ENCODE data around the gene IGFBP2.
"Not testable (repeated sequence)": the region's sequence is repeated elsewhere in the genome, so short reads cannot be mapped to it uniquely, and the experiment has no call there.

IGFBP2 gene, protein sequence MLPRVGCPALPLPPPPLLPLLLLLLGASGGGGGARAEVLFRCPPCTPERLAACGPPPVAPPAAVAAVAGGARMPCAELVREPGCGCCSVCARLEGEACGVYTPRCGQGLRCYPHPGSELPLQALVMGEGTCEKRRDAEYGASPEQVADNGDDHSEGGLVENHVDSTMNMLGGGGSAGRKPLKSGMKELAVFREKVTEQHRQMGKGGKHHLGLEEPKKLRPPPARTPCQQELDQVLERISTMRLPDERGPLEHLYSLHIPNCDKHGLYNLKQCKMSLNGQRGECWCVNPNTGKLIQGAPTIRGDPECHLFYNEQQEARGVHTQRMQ

DNA sequence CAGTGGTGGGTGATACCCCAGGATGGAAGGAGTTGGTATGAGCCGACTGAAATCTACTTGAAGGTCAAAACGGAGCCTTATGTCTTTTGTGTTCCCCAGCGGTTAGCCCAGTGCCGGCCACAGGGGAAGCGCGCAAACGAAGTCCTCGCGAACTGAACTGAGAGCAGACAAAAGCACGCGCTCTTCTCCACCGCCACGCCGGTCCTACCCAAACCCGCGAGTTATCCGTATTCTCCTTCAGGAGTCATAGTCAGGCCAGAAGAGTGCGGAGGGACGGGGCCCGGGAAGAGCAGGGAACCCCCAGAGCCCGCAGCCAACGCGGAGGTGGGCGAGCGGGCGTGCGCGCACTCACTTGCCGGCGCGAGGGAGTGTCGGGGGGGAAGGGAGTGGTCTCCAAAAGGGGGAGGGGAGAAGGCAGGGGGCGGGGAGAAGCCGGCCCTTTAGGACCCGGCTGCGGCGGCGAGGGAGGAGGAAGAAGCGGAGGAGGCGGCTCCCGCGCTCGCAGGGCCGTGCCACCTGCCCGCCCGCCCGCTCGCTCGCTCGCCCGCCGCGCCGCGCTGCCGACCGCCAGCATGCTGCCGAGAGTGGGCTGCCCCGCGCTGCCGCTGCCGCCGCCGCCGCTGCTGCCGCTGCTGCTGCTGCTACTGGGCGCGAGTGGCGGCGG is at the start of gene IGFBP2:
Gene IGFBP2, plus strand, starts transcription at position 469 of the 664 bp plus-strand sequence. Its CDS starts 104 bp downstream, at position 573.
- DNase-seq (ENCODE audit: low spot score), result no peak

DNA sequence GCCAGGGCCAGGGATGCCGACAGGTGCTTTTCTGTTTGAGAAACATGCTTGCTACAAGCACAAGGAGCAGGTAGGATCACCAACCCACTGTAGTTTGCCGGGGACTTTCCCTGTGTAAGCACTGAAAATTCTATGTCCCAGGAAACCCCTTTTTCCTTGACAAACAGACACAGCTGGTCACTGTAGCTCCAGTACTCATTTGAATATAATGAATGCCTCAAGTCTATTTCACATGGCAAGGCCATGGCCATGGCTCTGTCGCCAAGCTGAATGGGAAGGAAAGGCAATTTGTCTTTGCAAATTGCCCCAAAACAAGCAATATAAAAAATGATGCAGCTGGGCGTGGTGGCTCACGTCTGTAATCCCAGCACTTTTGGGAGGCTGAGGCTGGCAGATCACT is 49.6 kb upstream of the IGFBP2 start:
- no peak for DNase-seq (ENCODE audit: low spot score)

DNA sequence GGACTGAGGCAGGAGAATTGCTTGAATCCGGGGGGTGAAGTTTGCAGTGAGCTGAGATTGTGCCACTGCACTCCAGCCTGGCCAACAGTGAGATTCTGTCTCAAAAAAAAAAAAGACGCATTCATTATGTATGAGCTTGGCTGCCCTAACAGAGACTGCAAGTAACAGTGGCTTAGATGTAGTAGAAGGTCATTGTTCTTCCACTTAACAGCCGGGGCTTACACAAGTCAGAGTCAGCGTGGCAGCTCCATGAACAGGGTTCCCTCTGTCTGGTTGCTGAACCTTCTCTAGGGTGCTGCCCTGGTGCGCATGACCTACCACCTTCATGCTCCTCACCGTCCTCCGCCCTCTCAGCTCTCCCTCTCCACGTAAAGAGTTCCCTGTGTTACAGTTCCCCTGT is 49.1 kb upstream of the IGFBP2 start:
- DNase-seq (ENCODE audit: low spot score), result no peak

DNA sequence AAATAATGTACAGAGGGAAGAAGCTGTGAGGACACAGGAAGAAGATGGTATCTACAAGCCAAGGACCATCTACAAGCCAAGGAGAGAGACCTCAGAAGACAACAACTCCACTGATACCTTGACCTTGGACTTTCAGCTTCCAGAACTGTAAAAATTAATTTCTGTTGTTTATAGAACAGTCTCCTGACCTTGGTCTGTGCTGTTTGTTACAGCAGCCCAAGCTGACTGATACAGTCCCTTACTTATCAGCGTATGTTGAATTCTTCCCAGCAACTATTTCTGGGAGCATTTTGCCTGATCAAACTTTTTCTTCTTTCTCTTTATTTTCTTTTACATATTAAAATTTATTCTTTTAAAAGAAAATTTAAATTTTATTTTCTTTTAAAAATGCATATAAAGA is 47.8 kb upstream of the IGFBP2 start:
- no peak for DNase-seq (ENCODE audit: low spot score)

DNA sequence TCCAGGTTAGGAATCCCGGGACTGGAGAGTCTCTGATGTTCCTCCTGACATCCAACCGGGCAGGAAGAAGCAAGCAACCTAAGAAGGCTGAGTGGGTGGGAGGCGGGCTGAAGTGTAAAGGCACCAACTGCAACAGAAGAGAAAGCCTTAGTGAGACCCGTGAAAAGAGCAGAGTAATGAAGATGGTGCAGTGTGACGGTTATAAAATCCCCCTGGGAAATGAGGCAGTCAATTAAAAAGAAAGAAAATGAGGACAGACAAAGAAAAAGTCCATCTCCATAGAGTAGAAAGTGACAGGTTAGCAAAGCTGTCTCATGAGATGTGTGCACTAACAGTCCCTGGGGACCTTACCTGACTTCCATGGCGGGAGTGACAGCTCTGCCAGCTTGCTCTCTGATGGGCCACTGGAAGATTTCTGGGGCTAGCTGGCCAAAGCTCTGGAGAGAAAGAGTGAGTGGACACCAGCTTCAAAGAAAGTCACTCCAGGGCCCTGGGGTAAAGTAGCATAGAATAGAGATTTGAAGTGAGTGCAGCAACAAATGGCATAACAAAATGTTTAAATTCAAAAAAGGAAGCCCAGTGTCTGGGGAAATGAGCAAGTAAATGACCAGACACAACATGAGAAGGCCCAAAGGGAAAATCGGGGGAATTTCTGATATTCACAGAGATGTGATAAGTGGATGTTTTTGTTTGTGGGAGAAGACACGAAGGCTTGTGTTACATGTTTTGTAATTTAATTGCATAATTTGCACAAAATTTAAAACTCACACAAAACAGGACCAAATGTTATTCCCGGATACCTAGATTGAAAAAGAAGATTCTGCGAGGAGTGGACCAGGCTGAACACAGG is 44.1 kb upstream of the IGFBP2 start:
- no peak for DNase-seq (ENCODE audit: low spot score)

DNA sequence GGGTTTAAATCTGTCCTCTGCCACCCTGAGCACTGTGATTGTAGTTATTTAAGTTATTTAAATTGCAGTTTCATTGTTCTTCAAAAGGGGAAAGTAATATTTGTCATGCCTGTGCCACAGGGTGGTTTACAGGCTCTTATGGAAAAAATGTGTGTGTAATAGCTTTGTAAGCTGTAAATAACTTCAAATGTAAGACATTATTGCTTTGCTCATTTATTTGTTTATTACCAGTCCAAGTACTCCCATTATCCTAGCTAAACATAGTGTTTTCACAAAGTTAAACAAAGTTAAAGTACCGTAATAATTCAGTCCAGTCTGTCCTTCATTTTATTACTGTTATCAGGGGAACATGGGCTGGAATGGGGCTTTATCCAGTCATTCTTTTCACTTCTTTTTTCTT is 43.4 kb upstream of the IGFBP2 start:
- no peak for DNase-seq (ENCODE audit: low spot score)

DNA sequence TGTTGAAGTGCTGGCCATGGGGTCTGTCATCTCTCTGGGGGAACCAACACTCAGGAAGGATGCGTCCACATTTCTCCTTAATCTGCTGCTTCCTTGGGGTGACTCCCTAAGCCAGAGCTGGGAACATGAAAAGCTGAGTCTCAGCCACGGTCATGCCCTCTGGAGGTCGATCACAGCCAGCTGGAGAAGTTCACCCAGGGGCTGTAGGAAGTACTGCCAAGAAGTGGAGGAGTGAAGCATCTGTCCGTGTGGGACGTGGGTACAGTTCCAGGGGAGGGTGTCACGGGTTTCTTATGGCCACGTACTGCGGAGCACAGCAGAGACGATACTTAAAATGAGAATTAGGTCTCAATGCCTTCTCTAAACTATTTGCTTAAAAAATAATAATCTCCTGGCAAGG is 42.4 kb upstream of the IGFBP2 start:
- no peak for DNase-seq (ENCODE audit: low spot score)

DNA sequence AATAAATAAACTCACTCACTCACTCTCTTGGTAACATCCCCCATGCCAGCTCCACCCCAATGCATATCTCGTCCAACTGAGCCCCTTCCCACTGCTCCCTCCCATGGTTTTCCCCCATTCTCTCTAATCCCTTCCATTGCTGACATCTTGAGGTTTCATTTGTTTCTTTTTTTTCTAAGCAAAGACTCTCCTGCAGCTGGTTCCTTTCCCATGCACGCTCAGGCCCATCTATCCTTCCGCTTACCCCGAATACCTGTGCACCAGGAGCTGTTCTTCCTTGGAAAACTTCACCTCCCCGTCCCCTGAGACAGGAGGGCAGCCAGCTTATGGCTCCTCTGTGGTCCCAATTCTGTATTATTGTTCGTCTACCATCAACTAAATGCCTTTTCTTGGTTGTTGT is 41.7 kb upstream of the IGFBP2 start:
- no peak for DNase-seq (ENCODE audit: low spot score)

DNA sequence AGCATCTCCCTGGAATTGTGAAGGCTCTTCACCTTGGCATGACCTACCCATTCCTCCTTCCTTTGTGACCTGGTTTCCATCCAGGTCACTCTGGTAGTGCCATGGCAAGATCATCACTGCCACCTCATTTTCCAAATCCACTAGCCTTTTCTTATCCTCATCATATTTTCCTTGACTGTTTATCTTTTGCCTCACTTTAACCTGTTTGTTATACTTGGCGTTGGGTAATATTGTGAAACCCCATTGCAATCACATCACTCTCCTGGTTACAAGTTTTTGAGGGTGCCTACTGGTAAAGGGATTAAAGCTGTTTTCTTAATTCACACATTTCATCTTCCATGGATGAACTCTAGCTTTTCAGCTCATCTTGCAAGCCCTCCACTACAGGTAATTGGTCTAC is 39.1 kb upstream of the IGFBP2 start:
- DNase-seq (ENCODE audit: low spot score), result no peak

DNA sequence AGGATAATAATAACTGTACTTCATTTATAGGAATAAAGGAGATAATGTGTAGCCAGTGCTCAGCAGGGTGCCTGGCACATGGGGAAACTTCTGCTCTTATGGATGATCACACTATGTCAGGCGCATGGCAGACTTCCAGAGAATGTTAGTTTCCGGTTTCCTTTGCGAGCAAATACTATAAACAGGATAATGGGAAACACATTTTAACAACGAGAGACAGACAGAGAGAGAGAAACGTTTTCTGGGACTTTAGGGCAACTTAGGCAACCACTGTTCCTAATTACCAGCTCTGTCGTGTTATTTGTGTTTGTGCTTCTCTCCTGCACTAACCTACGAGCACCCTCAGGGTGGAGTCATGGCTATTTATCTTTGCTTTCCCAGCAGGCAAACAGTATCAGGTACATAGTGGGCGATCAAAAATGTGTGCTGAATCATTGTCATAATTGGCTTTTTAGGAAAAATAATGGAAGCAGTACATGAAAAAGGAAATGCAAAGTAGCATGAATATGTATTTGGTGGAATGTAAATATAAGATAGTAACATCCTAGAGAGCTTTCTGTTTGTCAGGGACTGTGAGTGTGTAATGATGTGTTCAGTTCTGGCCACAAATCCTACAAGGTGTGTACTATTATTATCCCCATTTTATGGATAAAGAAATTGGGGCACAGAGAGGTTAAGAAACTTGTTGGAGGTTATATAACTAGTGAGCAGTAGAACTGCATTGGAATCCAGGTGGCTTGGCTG is 36.8 kb upstream of the IGFBP2 start:
- DNase-seq (ENCODE audit: low spot score), result no peak

DNA sequence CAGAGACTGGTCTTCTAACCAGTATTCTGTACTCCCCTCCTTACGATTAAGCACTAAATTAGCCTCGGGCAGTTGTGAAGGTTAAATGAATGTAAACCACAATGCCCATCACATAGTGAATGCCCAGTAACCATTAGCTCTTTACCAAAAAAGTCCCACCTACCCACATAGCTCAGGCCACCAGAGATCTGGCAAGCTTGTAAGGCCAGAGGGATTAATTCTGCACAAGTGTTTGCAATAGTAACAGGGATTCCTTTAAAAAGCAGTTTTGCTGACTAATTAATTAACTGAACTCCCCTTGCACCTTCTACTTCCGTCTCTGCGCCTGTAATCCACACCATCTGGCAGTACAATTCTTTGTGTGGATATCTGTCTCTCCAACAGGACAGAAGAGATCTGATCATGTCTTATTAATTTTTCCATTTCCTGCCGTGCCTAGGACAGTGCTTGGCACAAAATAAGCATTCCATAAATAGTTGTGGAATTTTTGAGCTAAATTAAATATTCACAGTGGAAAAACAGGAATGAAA is 36.2 kb upstream of the IGFBP2 start:
- no peak for DNase-seq (ENCODE audit: low spot score)

DNA sequence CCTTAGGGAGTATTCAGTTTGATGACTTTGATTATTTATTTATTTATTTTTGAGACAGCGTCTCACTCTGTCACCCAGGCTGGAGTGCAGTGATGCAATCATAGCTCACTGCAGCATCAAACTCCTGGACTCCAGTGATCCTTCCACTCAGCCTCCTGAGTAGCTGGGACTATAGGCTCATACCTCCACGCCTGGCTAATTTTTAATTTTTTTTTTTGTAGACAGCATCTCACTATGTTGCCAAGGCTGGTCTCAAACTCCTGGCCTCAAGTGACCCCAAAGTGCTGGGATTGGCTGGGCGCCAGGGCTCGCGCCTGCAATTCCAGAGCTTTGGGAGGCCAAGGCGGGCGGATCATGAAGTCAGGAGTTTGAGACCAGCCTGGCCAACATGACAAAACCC is 35.4 kb upstream of the IGFBP2 start:
- DNase-seq (ENCODE audit: low spot score), result not testable (repeated sequence)

DNA sequence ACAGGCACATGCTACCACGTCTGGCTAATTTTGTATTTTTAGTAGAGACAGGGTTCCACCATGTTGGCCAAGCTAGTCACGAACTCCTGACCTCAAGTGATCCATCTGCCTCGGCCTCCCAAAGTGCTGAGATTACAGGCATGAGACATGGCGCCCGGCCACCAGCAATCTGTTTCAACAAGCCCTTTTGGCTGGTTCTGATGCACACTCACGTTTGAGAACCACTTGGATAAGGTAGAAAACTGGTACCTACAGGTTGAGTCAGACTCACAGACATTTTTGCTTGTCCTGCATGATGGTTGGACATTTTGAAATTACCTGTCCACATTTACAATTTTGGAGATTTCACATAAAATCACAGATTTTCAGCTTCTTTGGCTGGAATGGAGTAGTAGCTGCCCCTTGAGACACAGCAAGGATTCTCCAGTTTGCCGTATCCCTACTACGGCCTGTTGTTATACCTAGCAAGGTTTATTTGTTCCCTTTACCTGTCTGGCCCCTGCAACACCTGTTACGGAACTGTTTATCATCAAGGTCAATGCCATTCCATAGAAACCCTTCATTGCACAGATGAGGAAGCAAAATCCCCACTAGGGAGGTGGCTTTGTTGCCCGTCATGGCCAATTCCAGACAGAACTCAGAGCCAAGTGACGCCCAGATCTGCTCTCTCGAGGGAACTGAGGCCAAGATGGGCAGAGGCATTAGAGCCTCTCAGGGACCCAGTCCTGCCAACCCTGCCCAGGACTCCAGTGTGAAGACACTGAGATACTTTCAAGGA is 31.4 kb upstream of the IGFBP2 start:
- DNase-seq (ENCODE audit: low spot score), result no peak

DNA sequence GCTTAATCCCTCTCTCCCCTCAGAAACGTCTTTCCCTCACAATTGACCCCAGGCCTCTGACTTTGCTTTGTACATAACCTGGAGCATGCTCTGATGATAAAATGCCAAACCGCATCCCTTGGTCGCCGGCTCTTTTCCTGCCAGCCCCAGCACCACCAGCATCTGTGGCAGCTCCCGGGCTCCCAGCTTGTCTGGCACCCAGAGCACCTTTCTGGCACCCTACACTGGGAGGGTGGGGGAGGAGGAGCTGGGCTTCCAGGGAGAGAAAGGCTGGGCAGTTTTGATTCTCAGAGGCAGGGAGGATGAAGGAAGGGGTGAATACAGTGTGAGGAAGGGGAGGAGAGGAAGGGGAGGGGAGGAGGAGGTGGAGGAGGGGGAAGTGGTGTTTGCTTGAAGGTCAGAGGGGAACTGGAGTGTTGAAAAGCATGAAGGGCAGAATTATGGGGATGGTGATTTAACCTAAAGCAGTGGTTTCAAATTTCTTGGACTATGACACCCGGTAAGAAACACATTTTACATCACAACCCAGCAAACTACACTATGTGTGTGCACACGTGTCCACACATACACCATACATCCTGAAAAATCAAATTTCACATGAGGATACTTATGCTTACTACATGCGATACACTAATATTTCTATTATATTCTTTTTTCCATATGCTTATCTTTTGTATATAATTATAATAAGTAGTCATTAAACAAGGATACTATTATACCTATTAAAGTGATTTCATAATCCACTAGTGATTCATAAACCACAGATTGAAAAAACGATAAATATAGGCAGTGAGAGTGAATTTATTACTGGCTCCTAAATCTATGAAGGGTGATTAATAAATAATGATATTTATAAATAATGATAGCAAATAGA is 30.0 kb upstream of the IGFBP2 start:
- peak; percentile 16 for DNase-seq (ENCODE audit: low spot score)

DNA sequence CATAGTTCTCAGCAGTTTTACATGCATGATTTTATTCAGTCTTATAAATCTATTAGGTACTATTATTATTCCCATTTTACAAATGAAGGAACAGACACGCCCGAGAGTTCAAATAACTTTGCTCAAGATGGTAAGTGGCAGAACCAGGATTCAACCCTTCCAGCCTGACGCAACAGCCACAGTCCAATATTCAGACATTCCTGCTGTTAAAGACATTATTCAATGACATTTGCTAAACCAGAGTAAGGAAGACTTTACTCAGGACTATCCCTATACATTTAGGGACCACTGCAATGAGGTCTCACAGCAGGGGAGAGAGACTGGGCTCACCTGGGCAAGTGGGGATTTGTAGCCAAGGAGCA is 29.4 kb upstream of the IGFBP2 start:
- DNase-seq (ENCODE audit: low spot score), result no peak

DNA sequence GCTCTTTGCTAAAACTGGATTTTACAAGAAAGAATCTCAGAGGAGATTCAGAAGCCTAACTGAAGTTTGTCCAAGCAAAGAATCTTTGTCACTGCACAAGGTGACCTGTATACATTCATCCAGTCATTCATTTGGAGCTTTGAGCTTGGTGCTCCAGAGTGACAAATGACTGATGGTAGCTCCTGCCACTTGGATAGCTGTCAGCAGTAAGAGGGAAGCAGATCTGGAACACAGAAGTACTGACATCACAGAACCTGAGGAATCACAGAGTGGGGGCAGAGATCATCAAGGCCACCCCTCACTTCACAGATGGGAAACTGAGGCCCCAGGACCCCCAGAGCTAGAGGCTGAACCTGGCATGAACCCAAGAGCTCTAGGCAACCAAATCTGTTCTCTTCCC is 28.8 kb upstream of the IGFBP2 start:
- no peak for DNase-seq (ENCODE audit: low spot score)

DNA sequence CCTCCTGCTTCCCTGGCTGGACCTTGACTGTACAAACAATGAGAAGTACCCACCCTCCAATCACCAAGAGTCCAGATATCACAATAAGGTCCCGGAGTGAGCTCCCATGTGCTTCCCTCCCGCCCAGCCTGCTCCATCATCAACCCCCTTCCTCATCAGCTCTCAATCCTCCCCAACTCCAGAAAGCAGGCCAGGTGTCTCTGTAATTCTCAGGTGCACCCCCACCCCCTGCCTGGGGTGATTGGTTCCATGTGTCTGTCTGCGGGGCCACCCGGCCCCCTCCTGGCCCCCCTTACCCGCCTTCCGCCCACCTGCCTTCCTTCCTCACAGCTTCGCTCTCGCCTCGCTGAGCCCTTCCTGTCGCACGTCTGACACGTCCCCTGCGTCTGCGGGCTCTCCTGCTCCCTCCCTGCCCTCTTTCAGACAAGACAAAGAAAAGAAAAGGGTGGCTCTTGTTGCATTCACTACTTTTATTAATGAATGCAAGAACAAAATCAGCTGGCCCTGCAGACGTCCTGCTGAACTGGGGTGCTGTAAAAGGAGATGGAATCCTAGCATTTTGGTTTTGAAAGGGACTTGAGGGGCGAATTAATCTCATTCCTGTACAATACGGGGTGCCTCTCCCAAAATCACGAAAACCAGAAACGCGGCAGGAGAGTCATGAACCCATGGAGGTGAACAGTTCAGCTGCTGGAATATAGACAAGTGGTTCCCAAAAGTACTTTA is 26.5 kb upstream of the IGFBP2 start:
- DNase-seq (ENCODE audit: low spot score), result no peak

DNA sequence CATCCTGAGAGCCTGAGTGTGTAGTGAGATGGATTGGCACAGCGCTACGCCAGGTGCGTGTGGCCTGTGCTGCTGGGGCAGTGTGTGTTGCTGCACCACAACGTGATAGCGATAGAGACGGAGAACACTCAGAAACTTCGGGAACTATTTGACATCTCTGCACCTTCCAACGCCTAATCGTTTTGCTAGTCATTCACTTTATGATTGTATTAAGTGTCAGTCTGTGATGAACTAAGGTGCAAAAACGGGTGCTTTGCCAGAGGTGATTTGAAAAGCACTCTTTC is 26.0 kb upstream of the IGFBP2 start:
- no peak for DNase-seq (ENCODE audit: low spot score)

DNA sequence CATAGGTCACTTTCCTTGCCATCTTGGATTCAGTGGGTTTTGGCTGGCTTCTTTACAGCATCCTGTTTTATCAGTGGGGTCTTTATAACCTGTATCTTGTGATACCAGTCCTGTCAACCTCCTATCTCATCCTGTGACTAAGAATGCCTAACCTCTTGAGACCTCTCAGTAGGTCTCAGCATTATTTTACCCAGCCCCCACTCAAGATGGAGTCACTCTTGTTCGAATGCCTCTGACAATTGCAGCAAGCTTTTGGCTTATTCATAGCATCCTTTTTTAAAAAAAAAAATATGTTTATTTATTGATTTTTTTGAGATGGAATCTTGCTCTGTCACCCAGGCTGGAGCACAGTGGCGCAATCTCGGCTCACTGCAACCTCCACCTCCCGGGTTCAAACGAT is 24.7 kb upstream of the IGFBP2 start:
- no peak for DNase-seq (ENCODE audit: low spot score)

Data from HuH-7 (cell line).